Gastroesophageal sphincter (tissue), 4 donors: ENCODE results near the gene NUDT14. TPM values are rescaled to one million over a fixed set of nuclear protein-coding genes. Genes with fewer than 3 reads are reported as not detected.
A peak's percentile ranks its signal among the peaks of the same experiment; 100 is the strongest.

Source experiments
- ATAC-seq: fragments of 150-250 bp; one replicate; pipeline ENCODE4 v1.9.1; 2016; ENCODE audit warnings: mild to moderate bottlenecking, moderate library complexity
- H3K27ac ChIP-seq, 4 donors: fragments of 200-600 bp; sonication (generic) in 3 of 4; 1 replicate in 3 of 4; 2 replicates in 1 of 4; pipeline ENCODE4 v1.5.1; 2016 to 2019
- H3K27me3 ChIP-seq: fragments of 200-600 bp; sonication (generic); one replicate; pipeline ENCODE4 v1.5.1; 2019
- H3K36me3 ChIP-seq, 2 donors: fragments of 200-600 bp; sonication (generic); one replicate each; pipeline ENCODE4 v1.5.1; 2019; ENCODE audit warnings: control low read depth in 1 of 2
- H3K4me1 ChIP-seq, 3 donors: fragments of 200-600 bp; sonication (generic); 1 replicate in 2 of 3; 2 replicates in 1 of 3; pipeline ENCODE4 v1.5.1; 2016 to 2019; ENCODE audit warnings: control low read depth in 2 of 3
- H3K4me3 ChIP-seq, 2 donors: fragments of 200-600 bp; sonication (generic); one replicate each; pipeline ENCODE4 v1.5.1; 2019; ENCODE audit warnings: mild to moderate bottlenecking in 1 of 2, moderate library complexity in 1 of 2
- H3K9me3 ChIP-seq, 3 donors: fragments of 200-600 bp; sonication (generic); one replicate each; pipeline ENCODE4 v1.5.1; 2017 to 2019; ENCODE audit warnings: control low read depth in 2 of 3
- EP300 ChIP-seq: sonication (generic); formaldehyde crosslinking; IDR thresholded peaks from one replicate; pipeline ENCODE4 v1.6.1; 2017; ENCODE audit warnings: antibody characterized with exemption, mild to moderate bottlenecking
- POLR2A ChIP-seq, 2 donors: fragments of 450-650 bp; IDR thresholded peaks; one replicate each; pipeline ENCODE4 v1.6.1; 2017; ENCODE audit warnings: antibody characterized with exemption in 2 of 2, mild to moderate bottlenecking in 2 of 2, moderate library complexity in 1 of 2
- POLR2AphosphoS5 ChIP-seq: sonication (generic); formaldehyde crosslinking; IDR thresholded peaks from one replicate; pipeline ENCODE4 v1.6.1; 2017; ENCODE audit warnings: antibody characterized with exemption
- WGBS, 2 donors: methylation state at CpG; one replicate each; pipeline ENCODE4 v1.1.5; 2018; ENCODE audit warnings: low coverage in 1 of 2; 5-methylcytosine and 5-hydroxymethylcytosine counted together
- total RNA-seq, 4 donors: library from RNA; depleted of rRNA; stranded (reverse); fragments of >200 nt; gene quantifications; one replicate each; pipeline ENCODE4 v1.1.0, GENCODE V29; 2016
- TF ChIP-seq, protein P1 (sequence below), 4 experiments: fragments of 200-600 bp in 2 of 4; fragments of 450-650 bp in 2 of 4; sonication (generic) in 1 of 4; IDR thresholded peaks; one replicate each; pipeline ENCODE4 v1.5.1; 2017 to 2019; ENCODE audit warnings: antibody characterized with exemption in 4 of 4, mild to moderate bottlenecking in 2 of 4, moderate library complexity in 2 of 4

Gene NUDT14
- total RNA-seq, 4 donors from 2014 or later: 3.4 to 8.4 (median 4.6) TPM

DNA sequence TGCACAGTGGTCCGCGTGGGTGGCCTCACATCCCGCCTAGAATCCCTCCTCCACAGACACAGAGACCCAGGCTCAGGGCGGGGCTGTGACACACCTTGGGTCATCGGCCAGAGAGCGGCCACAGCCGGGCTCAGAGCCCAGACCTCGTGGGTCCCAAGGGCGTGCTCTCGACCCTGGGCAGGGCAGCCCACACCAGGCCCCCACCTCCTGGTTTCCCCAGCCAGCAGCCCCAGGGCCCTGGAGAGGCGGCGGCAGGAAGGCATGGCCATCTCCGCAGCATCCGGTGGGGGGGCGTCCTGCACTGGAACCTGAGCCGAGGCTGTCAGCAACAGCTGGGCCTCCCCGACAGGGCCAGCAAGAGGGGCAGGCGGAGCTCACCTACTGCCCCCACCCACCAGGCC is 27.8 kb downstream of the NUDT14 start:
- H3K27me3 ChIP-seq: peaks cover 4% of the 10 kb centered on the region
- H3K27ac ChIP-seq: peak overlapping the region in 3 of 4 donors; percentile 32 to 64 (median 45)
- WGBS, 2 donors: no CpG with 5 or more reads among the region's 18 CpGs
- H3K36me3 ChIP-seq: peaks cover 0 to 9% of the 10 kb centered on the region in 2 donors
- H3K4me1 ChIP-seq: no peaks in the 10 kb centered on the region
- no peak overlapping the region for H3K4me3 ChIP-seq
- TF ChIP-seq, protein P1, sequence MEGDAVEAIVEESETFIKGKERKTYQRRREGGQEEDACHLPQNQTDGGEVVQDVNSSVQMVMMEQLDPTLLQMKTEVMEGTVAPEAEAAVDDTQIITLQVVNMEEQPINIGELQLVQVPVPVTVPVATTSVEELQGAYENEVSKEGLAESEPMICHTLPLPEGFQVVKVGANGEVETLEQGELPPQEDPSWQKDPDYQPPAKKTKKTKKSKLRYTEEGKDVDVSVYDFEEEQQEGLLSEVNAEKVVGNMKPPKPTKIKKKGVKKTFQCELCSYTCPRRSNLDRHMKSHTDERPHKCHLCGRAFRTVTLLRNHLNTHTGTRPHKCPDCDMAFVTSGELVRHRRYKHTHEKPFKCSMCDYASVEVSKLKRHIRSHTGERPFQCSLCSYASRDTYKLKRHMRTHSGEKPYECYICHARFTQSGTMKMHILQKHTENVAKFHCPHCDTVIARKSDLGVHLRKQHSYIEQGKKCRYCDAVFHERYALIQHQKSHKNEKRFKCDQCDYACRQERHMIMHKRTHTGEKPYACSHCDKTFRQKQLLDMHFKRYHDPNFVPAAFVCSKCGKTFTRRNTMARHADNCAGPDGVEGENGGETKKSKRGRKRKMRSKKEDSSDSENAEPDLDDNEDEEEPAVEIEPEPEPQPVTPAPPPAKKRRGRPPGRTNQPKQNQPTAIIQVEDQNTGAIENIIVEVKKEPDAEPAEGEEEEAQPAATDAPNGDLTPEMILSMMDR (IDR thresholded peaks at IDR 0.05): no peak
- TF ChIP-seq EP300 (no peak), POLR2AphosphoS5 (no peak), POLR2A (IDR thresholded peaks at IDR 0.05) (no peak)
- ATAC-seq: peak; percentile 71
- H3K9me3 ChIP-seq: no peaks in the 10 kb centered on the region

- TF ChIP-seq, protein P1 (IDR thresholded peaks at IDR 0.05): no peak
- no peak for TF ChIP-seq EP300
- TF ChIP-seq POLR2AphosphoS5: no peak
- TF ChIP-seq POLR2A (IDR thresholded peaks at IDR 0.05): no peak
- Histone ChIP-seq H3K27ac (peak overlapping the region in 3 of 4 donors; percentile 45 to 64 (median 60)), H3K9me3 (no peaks in the 10 kb centered on the region), H3K36me3 (peaks cover 0 to 14% of the 10 kb centered on the region in 2 donors), H3K4me1 (no peaks in the 10 kb centered on the region), H3K4me3 (no peak overlapping the region), H3K27me3 (no peaks in the 10 kb centered on the region)
- WGBS, 2 donors: no CpG with 5 or more reads among the region's 14 CpGs
- peak; percentile 37 for ATAC-seq
Observed at GRCh38 chr14:105152794-105153241, 28.3 kb downstream of the NUDT14 start.

GRCh38 chr14:105151838-105152793 is 29.0 kb downstream of the NUDT14 start:
- no peaks in the 10 kb centered on the region for H3K9me3 ChIP-seq
- no peak overlapping the region for H3K4me3 ChIP-seq
- H3K4me1 ChIP-seq: no peaks in the 10 kb centered on the region
- ATAC-seq: no peak
- TF ChIP-seq POLR2A (IDR thresholded peaks at IDR 0.05) (no peak), POLR2AphosphoS5 (no peak), EP300 (no peak)
- TF ChIP-seq, protein P1 (IDR thresholded peaks at IDR 0.05): no peak
- peaks cover 0 to 15% of the 10 kb centered on the region in 2 donors for H3K36me3 ChIP-seq
- H3K27me3 ChIP-seq: no peaks in the 10 kb centered on the region
- H3K27ac ChIP-seq: peak overlapping the region in 3 of 4 donors; percentile 45 to 64 (median 60)
- no CpG with 5 or more reads among the region's 44 CpGs for WGBS, 2 donors

GRCh38 chr14:105151084-105151837 is 29.9 kb downstream of the NUDT14 start:
- TF ChIP-seq POLR2A (IDR thresholded peaks at IDR 0.05) (no peak), POLR2AphosphoS5 (no peak), EP300 (no peak)
- TF ChIP-seq, protein P1 (IDR thresholded peaks at IDR 0.05): no peak
- Histone ChIP-seq H3K27me3 (no peaks in the 10 kb centered on the region), H3K9me3 (no peaks in the 10 kb centered on the region), H3K27ac (no peak overlapping the region), H3K36me3 (peaks cover 0 to 15% of the 10 kb centered on the region in 2 donors), H3K4me3 (no peak overlapping the region), H3K4me1 (no peaks in the 10 kb centered on the region)
- no peak for ATAC-seq
- no CpG with 5 or more reads among the region's 37 CpGs for WGBS, 2 donors
